B cell (primary cell): Measurements from ENCODE around the gene PLCD1.

ENCODE experiments used
- CTCF ChIP-seq: fragments of 200-600 bp; IDR thresholded peaks from one replicate; pipeline ENCODE4 v1.8.0; 2022; ENCODE audit warnings: antibody characterized with exemption, mild to moderate bottlenecking
- EZH2 ChIP-seq: IDR thresholded peaks from 2 replicates; pipeline ENCODE4 v1.6.1; 2012; ENCODE audit warnings: borderline replicate concordance, low read depth, mild to moderate bottlenecking, moderate library complexity, low read length; ENCODE audit not compliant: insufficient read depth, poor library complexity, severe bottlenecking

GRCh38 chr3:37963016-37963415 lies 66.4 kb downstream of the PLCD1 start:
- TF ChIP-seq CTCF, result no peak
- TF ChIP-seq EZH2, result no peak
